Measurements from ENCODE around the gene NAXD. TPM values are rescaled to one million over a fixed set of nuclear protein-coding genes. Genes with fewer than 3 reads are reported as not detected.

The NAXD gene
- total and polyA plus RNA-seq, 2 experiments from 2014 or later, result 16.9 to 18.5 TPM

DNA sequence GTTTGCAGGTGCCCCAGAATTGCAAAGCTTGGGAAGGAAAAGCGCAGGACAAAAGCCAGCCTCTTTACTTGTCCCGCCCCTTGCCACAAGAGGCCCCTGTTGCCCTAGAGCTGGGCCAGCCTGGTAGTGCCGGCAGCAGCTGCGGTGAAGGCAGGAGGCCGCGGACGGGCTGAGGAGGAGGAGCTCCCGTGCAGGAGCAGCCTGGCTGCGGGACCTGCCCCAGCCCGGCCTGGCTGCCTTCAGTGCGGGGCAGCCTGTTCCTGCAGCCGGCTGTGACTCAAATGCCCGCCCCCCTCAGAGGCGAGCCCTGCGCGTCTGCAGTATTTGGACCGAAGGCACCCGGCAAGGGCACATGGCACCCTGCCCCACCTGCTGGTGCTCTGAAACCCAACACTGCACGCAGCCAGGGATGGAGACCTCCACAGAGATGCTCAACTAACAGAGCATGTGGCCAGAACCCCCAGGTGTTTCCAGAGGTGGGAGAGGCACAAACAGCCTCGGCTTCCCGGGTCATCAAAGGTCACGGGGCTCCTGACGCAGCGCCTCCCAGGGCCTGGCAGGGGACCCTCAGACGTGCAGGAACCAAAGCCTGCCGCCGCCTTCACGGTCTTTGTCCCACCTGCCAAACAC lies 29.7 kb downstream of the NAXD start (continued):
- TF ChIP-seq, protein P1, sequence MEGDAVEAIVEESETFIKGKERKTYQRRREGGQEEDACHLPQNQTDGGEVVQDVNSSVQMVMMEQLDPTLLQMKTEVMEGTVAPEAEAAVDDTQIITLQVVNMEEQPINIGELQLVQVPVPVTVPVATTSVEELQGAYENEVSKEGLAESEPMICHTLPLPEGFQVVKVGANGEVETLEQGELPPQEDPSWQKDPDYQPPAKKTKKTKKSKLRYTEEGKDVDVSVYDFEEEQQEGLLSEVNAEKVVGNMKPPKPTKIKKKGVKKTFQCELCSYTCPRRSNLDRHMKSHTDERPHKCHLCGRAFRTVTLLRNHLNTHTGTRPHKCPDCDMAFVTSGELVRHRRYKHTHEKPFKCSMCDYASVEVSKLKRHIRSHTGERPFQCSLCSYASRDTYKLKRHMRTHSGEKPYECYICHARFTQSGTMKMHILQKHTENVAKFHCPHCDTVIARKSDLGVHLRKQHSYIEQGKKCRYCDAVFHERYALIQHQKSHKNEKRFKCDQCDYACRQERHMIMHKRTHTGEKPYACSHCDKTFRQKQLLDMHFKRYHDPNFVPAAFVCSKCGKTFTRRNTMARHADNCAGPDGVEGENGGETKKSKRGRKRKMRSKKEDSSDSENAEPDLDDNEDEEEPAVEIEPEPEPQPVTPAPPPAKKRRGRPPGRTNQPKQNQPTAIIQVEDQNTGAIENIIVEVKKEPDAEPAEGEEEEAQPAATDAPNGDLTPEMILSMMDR (conservative IDR thresholded peaks at IDR 0.05; ENCODE audit: low read depth in 2 of 2), result peak; percentile 58 to 85

DNA sequence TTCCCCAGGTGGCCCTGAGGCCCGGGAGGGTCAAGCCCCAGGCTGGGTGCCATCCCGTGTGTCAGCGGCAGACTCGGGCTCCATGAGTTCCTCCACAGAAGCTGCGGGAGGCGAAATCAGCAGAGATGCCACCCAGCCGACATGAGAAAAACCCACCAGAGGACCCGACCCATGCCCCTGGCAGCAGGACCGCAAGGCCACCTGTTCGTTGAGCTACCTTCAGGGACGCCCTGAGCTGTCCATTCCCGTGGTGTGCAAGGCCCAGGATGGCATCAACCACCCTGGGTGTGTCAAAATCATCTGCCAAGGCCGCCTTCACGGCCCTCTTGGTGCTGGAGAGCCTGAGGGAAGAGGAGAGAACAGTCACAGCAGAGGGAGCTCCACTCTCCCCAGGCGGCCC lies 30.4 kb downstream of the NAXD start:
- H3K27me3 ChIP-seq (ENCODE audit: insufficient read depth), result no peaks in the 10 kb centered on the region
- no peak for DNase-seq (ENCODE audit: low spot score)
- no peak overlapping the region for H3K27ac ChIP-seq (ENCODE audit: low read depth)
- H3K4me1 ChIP-seq (ENCODE audit: insufficient read depth), result peaks cover 6% of the 10 kb centered on the region
- H3K4me2 ChIP-seq, result no peak overlapping the region
- no peaks in the 10 kb centered on the region for H3K79me2 ChIP-seq (replicated peaks; ENCODE audit: insufficient read depth)
- peaks cover 24% of the 10 kb centered on the region for H3K36me3 Mint-ChIP-seq (ENCODE audit: low read depth)
- H3K27me3 Mint-ChIP-seq (ENCODE audit: insufficient read depth, low read depth, poor library complexity), result peaks cover 11% of the 10 kb centered on the region
- peaks cover 7% of the 10 kb centered on the region for H4K20me1 ChIP-seq (replicated peaks; ENCODE audit: insufficient read depth)
- peaks cover 19% of the 10 kb centered on the region for H3K4me1 Mint-ChIP-seq
- no peak overlapping the region for H3K4me3 ChIP-seq
- peaks cover 3% of the 10 kb centered on the region; the same call in 1 of the 2 replicates for H3K36me3 ChIP-seq (ENCODE audit: insufficient read depth)
- no peak overlapping the region for H3K27ac Mint-ChIP-seq
- no peak for ATAC-seq
- H3K4me3 Mint-ChIP-seq, result no peak overlapping the region
- H3F3A ChIP-seq (replicated peaks; ENCODE audit: low read depth), result peaks cover 10% of the 10 kb centered on the region
- H3K9me3 Mint-ChIP-seq, result no peaks in the 10 kb centered on the region
- no peaks in the 10 kb centered on the region for H3K9me2 ChIP-seq (ENCODE audit: insufficient read depth)
- no peak overlapping the region for H2AFZ ChIP-seq
- TF ChIP-seq, protein P2, sequence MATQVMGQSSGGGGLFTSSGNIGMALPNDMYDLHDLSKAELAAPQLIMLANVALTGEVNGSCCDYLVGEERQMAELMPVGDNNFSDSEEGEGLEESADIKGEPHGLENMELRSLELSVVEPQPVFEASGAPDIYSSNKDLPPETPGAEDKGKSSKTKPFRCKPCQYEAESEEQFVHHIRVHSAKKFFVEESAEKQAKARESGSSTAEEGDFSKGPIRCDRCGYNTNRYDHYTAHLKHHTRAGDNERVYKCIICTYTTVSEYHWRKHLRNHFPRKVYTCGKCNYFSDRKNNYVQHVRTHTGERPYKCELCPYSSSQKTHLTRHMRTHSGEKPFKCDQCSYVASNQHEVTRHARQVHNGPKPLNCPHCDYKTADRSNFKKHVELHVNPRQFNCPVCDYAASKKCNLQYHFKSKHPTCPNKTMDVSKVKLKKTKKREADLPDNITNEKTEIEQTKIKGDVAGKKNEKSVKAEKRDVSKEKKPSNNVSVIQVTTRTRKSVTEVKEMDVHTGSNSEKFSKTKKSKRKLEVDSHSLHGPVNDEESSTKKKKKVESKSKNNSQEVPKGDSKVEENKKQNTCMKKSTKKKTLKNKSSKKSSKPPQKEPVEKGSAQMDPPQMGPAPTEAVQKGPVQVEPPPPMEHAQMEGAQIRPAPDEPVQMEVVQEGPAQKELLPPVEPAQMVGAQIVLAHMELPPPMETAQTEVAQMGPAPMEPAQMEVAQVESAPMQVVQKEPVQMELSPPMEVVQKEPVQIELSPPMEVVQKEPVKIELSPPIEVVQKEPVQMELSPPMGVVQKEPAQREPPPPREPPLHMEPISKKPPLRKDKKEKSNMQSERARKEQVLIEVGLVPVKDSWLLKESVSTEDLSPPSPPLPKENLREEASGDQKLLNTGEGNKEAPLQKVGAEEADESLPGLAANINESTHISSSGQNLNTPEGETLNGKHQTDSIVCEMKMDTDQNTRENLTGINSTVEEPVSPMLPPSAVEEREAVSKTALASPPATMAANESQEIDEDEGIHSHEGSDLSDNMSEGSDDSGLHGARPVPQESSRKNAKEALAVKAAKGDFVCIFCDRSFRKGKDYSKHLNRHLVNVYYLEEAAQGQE (IDR thresholded peaks at IDR 0.05; ENCODE audit: unreplicated experiment), result no peak
- TF ChIP-seq CREB1 (CRISPR knock-in tag; IDR thresholded peaks at IDR 0.05; ENCODE audit: low read depth), result no peak
- no peak for TF ChIP-seq EZH2 (IDR thresholded peaks at IDR 0.05; ENCODE audit: low read depth, unreplicated experiment)
- TF ChIP-seq STAT1 (IDR thresholded peaks at IDR 0.05; ENCODE audit: unreplicated experiment), result no peak
- no peak for TF ChIP-seq NANOG (IDR thresholded peaks at IDR 0.05; ENCODE audit: borderline replicate concordance)
- no peak for TF ChIP-seq ZNF331 (CRISPR knock-in tag; IDR thresholded peaks at IDR 0.05; ENCODE audit: low read depth)
- TF ChIP-seq, protein P1 (conservative IDR thresholded peaks at IDR 0.05; ENCODE audit: low read depth in 2 of 2), result no peak
- no peak for TF ChIP-seq ZNF114 (CRISPR knock-in tag; IDR thresholded peaks at IDR 0.05)
- TF ChIP-seq, protein P3, sequence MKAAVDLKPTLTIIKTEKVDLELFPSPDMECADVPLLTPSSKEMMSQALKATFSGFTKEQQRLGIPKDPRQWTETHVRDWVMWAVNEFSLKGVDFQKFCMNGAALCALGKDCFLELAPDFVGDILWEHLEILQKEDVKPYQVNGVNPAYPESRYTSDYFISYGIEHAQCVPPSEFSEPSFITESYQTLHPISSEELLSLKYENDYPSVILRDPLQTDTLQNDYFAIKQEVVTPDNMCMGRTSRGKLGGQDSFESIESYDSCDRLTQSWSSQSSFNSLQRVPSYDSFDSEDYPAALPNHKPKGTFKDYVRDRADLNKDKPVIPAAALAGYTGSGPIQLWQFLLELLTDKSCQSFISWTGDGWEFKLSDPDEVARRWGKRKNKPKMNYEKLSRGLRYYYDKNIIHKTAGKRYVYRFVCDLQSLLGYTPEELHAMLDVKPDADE (IDR thresholded peaks at IDR 0.05), result no peak

Data from GM23338 (cell line).